NCI-H345 treated with DMSO at 0.1 percent for 48 hours (cell line): Measurements from ENCODE around the gene CDH12.
"Not testable (repeated sequence)": the region's sequence is repeated elsewhere in the genome, so short reads cannot be mapped to it uniquely, and the experiment has no call there.

Experiments
- DNase-seq: peaks from one replicate; lab custom pipeline; 2025; ENCODE audit not compliant: unreplicated experiment; lab: John Stamatoyannopoulos, UW

Gene CDH12

DNA sequence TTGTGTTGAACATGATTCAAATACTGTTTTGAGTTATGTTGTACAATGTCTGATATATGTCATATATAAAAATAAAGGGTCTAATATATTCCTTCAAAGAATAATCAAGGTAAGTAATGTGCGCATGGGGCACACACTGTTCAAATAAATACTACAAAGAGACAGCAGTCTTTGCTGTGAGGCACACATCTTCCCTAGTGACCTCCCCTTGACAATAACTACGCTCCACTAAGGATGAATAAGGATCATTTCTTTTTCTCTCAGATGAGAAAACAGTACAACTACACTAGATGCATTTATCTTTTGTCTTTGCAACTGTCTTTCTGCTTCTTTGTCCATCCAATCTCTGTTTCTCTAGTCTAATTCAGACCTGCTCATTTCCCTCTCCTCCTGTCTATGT, 684.4 kb downstream of the CDH12 start:
- DNase-seq, result not testable (repeated sequence)

DNA sequence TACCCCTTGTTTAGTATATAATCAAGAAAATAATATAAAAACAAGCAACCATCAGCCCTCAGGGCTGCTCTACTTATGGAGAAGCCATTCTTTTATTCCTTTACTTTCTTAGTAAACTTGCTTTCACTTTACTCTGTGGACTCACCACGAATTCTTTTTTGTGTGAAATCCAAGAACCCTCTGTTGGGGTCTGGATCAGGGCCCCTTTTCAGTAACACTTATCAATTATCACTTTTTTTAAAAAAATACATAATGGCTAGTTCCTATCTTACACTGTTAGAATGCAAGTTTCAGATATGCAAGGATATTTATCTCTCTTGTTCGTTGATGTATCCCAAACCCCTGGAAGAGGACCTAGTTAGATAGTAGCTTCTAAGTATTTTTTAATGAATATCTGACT, 687.2 kb downstream of the CDH12 start:
- DNase-seq, result not testable (repeated sequence)

DNA sequence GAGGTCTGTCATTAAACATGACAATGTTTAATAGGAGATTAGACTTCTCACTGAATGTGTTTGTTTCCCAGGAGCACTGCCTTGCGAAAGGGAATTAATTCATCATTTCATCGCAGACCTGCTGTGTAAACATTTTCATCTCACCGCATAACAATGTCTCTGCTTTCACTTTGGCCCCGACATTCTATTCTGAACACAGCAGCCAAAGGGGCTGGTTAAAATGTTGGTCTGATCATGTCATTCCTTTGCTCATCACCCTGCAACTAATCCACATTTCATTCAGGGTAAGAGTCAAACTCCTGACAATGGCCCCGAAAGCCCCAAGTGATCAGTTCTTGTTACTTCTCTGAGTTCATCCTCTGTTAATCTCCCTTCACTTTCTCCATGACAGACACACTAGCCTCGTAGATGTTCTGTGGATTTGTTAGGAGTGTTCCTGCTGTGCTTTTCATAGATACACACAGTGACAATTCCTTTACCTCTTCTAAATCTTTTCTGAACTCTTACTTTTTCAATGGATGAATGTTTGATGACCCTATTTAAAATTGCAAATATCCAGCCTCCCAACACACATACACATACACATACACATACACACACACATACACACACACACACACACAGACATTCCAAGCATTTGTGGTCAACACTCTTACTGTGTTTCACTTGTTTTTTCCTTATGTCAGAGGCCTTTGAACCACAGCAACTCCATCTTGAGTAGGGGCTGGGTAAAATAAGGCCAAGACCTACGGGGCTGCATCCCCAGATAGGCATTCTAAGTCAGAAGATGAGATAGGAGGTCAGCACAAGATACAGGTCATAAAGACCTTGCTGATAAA, 688.0 kb downstream of the CDH12 start:
- DNase-seq, result not testable (repeated sequence)

DNA sequence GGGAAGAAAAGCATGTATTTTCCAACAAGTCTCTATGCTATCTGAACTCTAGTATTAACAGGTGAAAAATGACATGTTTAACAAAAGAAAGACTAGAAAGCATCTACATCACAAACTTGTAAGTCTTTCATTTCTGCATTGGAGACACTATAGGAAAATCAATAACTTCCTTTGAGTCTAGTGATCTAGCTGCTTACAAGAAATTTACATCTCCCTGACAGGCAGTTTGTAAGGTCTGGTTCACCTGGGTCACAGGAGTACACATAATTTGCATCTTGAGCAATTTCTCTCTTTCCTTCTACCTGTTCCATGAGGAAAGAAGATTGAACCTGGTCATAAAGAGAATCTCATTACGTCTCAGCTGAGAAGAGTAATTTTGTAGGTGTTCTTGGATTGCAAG, 696.2 kb downstream of the CDH12 start:
- not testable (repeated sequence) for DNase-seq

DNA sequence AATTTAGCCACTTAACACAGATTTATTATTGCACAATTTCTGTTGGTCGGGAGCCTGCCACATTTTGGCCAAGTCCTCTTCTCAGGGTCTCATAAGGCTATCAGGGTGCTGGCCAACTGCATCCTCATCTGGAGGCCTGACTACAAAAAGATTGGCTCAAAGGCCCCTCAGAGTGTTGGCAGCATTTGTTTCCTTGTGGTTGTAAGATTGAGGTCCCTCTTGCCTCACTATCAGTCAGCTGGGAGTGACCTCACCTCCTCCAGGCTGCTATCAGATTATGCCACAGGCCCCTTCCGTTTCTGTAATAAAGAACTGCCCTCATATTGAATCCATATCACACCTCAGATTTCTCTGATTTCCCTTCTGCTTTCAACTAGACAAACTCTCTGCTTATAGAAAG, 698.4 kb downstream of the CDH12 start:
- DNase-seq, result not testable (repeated sequence)

DNA sequence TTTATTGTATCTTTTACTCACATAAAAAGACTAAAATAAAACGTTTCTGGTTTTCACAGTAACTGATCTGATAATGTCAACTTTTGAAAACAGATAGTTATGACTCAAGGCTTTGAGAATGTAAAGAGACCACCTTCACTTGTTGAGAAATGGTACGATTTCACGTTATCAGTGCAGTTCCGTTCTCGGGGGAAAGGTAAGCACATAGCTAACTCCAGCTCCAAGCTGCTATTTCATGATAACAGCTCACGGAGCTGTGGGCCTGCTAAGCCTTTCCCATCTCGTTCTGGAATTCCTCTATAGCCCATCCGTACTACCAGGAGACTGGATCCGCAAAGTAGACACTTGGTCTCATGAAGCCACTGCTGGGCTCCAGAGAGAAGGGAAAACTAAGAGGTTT, 701.3 kb downstream of the CDH12 start:
- DNase-seq, result not testable (repeated sequence)

DNA sequence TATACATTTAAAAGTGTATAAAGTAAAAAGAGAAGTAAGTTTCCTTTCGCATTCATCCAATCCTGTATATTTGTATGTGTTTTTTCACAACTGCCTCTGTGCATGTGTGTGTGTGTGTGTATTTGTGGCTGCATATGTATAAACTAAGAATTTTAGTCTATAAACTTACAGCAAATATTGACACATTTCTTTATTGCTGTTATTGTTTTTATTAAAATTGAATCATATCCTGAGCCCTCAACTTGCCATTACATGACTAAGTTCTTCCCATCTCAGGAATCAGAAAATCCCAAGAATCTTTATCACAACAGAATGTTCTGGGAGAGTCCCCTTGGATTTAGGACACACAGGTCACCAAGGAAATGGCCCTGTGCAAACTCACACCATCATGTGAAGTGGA, 712.7 kb downstream of the CDH12 start:
- not testable (repeated sequence) for DNase-seq

DNA sequence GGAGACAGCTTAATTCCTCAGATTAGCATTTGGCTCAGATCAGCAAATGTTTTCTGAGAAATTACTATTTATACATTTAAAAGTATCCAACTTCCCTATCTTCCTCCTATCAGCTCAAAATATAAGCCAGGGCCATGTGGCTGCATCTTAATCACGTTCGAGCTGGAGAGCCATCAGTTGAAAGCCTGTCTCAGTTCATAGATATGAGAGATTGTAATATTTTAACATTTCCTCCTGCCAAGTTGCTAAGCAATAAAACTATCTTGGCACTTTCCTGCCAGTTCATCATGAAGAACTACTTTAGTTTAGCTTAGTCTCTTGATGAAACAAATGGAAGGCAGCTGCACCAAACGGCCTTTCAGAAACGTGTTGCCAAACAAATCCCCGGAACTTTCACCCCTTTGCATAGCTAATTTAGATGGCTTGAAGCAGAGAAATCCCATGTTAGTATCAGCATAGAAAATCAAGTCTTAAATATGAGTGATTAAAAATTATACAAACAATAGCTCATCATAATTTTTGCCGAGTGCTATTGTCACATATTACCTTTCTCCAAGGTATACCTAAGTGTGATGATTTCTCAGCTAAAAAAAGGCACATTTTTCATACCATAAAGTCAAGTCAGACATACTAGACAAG, 713.4 kb downstream of the CDH12 start:
- DNase-seq, result not testable (repeated sequence)

DNA sequence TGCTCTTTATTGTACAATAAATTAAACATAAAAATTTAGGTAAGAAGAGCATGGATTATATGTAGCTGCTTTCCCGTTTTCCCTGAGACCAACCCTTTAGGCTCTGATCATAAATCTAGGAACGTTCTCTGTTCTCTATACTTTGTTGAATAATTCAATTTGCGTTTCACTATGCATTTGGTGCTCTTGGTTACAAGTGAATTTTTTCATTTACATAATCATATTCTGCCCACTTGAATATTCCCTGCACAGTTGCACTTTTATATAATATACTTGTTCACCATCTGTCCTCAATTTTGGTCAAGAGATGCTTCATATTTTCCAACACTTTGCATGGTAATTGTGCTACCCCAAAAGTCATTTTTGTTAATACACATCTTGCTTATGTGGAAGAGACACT, 741.8 kb downstream of the CDH12 start:
- no peak for DNase-seq

DNA sequence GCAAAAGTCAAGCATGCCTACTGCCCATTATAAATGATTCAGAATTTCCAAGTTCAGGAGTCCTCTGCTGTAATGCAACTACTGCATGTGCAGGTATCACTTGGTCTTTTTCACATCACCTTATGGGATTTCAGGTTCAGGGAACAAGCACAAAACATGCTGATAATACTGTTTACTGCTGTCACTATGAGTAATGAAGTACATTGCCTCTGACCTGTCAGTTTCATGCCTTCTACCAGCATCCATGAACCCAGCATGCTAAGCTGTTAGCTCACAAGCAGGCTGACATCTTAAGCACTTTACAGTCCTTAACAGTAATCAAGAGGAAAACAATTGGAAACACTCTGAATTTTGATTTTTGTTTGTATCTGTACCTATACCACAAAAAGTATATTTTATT, 743.8 kb downstream of the CDH12 start:
- DNase-seq, result no peak

DNA sequence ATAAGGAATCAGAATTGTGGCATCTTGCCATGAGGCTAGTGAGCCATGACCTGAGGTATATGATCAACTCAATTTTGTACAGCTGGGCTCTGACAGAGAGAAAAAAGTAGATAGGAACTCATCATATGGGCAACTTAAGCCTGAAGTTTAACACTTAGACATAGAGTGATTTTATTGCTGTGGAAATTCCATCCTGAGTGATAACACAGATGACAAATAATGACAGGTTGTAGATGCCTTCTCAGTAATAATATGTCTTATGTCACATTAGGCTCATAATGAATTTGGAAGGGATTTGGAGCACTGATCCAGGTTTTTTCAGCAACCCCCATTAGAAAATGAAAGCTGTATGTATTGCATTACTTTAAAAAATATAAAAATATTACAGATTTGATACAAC, 744.6 kb downstream of the CDH12 start:
- no peak for DNase-seq

DNA sequence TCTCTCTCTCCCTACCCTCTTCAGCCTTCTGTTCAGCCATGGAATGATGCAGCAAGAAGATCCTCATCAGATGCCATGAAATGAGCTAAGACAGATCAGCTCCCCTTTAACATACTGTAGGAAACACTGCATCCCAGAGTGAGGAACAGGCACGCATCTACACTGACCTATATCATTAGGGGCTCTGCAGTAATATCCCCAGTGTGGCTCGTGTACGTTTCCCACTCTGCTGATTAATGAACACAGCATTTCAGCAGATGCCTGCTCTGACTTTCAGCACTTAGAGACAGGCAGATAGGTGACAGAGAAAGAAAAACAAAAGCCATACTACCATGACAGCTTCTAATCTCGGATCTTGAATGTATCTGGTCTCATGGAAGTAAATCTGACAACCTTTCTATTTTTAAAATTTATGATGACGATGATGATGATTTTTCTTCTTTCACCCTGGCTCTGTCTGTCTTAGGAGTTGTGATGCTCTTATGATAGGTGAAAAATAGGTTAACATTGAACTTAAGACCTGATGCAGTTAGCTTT, 750.3 kb downstream of the CDH12 start:
- DNase-seq, result no peak

DNA sequence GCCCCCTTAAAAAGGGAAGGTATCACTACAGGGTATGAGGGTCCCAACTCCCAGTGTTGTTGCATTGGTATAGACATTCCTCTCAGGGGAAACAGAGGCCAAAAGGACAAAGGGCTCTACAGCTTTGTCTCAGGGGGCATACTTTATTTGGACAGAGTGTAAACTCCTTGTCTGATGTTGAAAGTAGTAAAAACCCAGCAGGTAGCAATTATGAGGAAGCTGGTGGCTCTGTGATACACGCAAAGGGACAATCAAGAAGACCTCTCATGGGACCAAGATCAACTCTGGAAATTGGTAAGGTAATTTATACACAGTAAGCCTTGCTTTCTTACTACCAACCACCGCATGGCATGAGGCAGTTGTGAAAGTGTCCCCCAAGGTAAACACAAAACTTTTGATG, 764.6 kb downstream of the CDH12 start:
- DNase-seq, result no peak

DNA sequence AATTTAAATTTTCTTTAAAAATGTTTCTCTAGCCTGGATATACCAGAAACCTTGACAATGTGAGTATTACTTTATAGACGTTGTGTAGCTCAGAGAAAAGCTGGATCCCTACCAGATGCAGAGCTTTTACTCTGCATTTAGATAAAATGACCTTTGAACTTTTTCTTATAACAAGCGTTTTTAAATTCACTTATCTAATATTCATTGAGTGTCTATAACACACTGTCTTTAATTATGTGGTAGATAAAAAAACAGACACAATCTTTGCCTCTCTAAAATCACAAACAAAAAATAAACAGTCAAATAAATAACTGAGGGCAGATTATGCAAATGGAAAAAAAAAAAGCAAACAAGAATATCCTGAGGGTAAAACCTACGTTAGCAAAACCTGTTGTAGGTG, 773.6 kb downstream of the CDH12 start:
- no peak for DNase-seq

DNA sequence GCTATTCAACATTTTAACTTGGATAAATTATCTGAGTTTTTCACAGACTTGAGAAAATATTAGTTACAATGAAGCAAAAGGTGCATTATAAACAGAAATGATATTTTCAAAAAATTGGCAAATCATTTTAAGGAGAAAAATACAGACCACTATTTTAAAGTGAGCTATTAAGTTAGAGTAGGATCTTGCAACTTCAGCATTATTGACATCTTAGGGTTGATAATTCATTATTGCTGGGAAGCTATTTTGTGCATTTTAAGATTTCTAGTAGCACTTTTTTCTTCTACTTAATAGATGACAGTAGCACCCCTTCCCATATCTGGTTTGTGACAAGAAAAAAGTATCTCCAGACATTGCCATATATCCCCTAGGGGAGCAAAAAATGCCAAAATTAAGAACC, 774.1 kb downstream of the CDH12 start:
- DNase-seq, result no peak

DNA sequence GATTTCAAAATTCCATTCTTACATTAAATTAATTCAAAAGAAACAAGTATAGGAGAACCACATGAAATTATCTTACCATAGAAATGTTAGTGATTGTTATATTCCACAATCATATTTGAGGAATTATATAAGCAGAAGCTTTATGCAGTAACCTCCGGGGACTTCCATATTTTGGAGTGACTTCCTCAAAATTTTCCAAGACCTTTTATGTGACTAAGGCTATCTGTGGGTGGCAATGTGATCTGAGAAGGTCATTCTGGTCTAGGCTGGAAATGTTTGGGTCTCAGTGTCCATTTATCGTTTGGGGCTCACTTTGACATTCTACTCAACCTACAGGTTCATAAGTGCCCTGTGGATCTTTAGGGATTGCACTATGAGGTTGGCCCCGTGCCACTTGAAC, 776.6 kb downstream of the CDH12 start:
- no peak for DNase-seq

DNA sequence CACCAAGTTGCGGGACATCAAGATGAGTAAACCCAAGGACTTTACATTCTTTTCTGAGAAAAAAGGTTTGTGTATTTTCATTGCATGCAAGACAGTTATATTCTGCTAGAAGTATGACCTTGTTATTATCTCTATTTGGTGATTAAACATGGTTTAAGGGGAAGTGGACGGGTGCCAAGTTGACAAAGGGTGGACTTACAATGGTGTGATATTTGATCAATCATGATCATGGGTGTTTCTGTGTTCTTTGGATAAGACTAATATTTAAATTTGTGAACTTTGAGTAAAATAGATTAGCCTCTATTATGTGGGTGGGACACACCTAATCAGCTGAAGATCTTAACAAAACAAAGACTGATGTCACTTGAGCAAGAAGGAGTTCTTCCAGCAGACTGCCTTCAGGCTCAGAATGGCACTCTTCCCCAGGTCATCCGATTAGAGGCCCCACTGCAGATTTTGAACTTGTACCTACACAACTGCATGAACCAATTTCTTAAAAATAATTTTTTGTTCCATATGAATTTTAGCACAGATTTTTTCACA, 782.9 kb downstream of the CDH12 start:
- DNase-seq, result no peak

DNA sequence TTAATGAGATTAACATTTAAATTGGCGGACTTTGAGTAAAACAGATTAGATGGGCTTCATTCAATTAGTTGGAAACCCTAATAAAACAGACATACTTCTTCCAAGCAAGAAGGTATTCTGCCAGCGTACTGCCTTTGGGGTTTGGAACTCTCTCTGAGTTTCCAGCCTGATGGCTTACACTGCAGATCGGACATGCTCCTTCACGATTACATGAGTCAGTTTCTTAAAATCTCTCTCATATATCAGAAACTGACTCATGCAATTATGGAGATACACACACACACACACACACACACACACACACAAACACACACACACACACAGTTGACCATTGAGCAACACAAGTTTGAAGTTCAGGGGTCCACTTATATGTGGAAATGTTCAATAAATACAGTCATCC, 789.4 kb downstream of the CDH12 start:
- DNase-seq, result no peak

DNA sequence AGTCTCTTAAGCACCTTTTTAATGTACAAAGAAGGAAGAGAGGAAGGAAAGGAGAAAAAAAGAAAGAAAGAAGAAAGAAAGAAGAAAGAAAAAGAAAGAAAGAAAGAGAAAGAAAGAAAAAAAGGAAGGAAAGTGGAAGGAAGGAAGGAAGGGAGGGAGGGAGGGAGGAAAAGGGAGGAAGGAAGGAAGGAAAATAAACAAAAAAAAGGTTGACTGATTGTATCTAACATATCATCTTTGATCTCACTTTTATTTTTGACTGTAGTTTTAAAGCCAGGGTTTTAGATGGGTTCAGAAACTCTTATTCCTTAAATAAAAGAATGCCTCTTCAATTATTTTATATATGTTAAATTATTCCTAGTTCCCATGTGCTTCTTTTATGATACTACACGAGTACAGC, 794.5 kb downstream of the CDH12 start:
- DNase-seq, result no peak

DNA sequence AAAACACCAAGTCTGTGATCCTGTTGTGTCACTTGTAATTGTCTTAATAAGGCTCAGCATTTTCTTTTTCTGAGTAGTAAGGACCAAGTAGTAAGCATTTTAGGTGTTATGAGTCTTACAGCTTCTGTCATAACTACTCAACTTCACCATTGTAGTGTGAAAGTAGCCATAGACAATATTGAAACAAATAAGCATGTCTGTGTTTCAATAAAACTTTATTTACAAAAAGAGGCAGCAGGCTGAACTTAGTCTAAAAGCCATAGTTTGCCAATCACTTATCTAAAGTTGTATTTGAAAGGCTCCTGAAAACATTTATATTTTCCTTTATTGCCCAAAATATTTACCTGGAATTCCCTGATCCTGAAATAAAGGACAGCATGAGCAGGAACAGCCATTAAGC, 796.1 kb downstream of the CDH12 start:
- no peak for DNase-seq

DNA sequence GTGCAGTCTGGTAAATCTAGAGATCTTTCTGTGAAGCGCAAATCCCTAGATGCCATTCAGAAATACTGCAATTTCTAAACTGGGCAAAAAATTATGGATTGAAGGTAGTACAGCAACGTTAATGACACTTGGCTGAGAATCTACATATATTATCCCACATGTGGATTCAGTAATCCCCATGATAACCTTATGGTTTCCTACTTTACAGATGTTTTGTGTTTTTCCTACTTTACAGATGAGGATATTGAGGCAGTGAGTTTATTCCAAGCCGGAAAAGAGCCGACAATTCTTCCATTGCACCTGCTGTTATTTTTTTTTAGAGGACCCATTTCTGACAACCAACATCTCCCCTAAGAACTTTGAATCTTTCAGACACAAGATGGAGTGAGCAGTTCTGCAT, 796.5 kb downstream of the CDH12 start:
- no peak for DNase-seq

DNA sequence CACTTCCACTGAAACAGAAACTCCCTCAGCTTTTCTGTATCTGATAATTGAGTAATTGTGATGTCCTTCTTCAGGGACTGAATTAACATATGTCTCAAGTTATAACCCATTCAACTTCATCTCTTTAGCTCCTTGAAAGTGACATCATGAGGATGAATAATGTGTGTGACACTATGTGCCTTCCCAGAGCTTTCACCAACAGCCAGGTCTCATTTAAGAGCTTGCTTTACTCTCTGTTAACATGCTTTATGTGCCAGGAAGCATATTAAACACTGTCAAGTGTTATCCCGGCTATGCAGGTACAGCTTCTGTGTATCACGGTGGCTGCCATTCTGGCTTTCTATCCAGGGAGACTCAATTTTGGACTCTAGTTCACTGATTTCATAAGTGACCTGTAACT, 799.9 kb downstream of the CDH12 start:
- peak; percentile 41 for DNase-seq
